ENCODE measurements around the gene ZNF185. TPM values are rescaled to one million over a fixed set of nuclear protein-coding genes. Genes with fewer than 3 reads are reported as not detected.

Gene ZNF185
- total and polyA plus RNA-seq, 9 of the 15 experiments (the other 6 are each of a cell fraction or from before 2014, with no cell fraction given): 0.08 to 1.1 (median 0.22) TPM

DNA sequence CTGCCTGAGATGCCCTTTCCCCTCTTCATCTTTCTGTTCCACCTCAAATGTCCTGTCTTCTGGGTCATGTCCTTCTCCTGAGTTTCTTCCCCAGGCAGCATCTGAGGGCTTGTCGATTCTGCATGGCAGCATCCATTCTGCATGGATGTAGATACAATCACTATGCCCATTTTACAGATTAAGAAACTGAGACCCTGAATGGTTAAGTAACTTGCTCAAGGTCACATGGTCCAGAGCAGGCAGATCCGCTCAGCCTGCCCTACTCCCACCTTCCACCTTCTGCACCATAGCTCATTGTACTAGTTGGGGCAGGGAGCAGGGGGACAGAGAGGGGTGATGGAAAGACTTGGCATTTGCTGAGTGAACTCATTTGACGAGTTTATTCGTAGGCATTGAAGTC lies 32.0 kb downstream of the ZNF185 start:
- Histone ChIP-seq H3K4me2 (ENCODE audit: insufficient read depth, low read length) (no peak overlapping the region), H2AFZ (ENCODE audit: low read depth, low read length) (no peak overlapping the region), H3K9ac (ENCODE audit: insufficient read depth in 1 of 2, low read depth in 2 of 2, low read length in 2 of 2) (no peak overlapping the region), H3K9me3 (replicated peaks; ENCODE audit: control insufficient read depth, insufficient read depth, low read depth, low read length) (no peaks in the 10 kb centered on the region), H4K20me1 (replicated peaks; ENCODE audit: control insufficient read depth, insufficient read depth, low read length) (0 out of 2 replicates have a peak, but pooled peaks cover 3% of the 10 kb centered on the region), H3K4me1 (replicated peaks in 1 of 2; ENCODE audit: control insufficient read depth in 2 of 2, insufficient read depth in 2 of 2, low read length in 2 of 2) (no peaks in the 10 kb centered on the region; a peak in 3 of 5 replicates), H3K79me2 (ENCODE audit: control insufficient read depth, insufficient read depth, low read length) (no peaks in the 10 kb centered on the region), H3K27ac (ENCODE audit: extremely low read depth, low read depth, low read length) (no peak overlapping the region), H3K4me3 (no peak overlapping the region), H3K27me3 (ENCODE audit: control insufficient read depth in 2 of 2, insufficient read depth in 2 of 2, low read length in 2 of 2) (peaks cover 2 to 45% of the 10 kb centered on the region in 2 experiments; a peak in 3 of 5 replicates), H3K9me1 (ENCODE audit: control insufficient read depth, insufficient read depth, low read length) (no peaks in the 10 kb centered on the region), H3K36me3 (ENCODE audit: control insufficient read depth, insufficient read depth, low read length) (no peaks in the 10 kb centered on the region)
- CTCF ChIA-PET (ENCODE audit: low intra/inter-chr PET ratio): no interaction called here
- DNase-seq (ENCODE audit: extremely low read depth in 1 of 4, low spot score in 3 of 4): no peak
- POLR2A ChIA-PET: interaction anchor here (0.7 kb wide), 1 partner anchor 1530 kb away, joined by 3 read pairs; no protein-coding TSS in a partner anchor
- in situ Hi-C loops (cut with MboI): no loop called here
- WGBS (ENCODE audit: insufficient coverage, low coverage, missing lambda C conversion rate): 6% methylated on average over 4 of the region's 4 CpGs
- no peak for ATAC-seq
- TF ChIP-seq RBM25 (IDR thresholded peaks at IDR 0.05; ENCODE audit: low read depth, low read length, severe bottlenecking) (peak; percentile 64), ESRRA (IDR thresholded peaks at IDR 0.05; ENCODE audit: borderline replicate concordance, low read depth) (0 out of 2 replicates have a peak, but pooled peaks have one; percentile 16), BCOR (IDR thresholded peaks at IDR 0.05) (peak; percentile 60; the same call in 1 of the 2 replicates), KDM1A (IDR thresholded peaks at IDR 0.05) (0 out of 4 replicates have a peak, but pooled peaks of 1 of the 2 experiments have one; percentile 14), PML (IDR thresholded peaks at IDR 0.05; ENCODE audit: low read length) (no peak)
- no TSS peak for BruUV-seq (replicated peaks)
- intact Hi-C loops (cut with micrococcal nuclease): no loop called here
- FAIRE-seq: no peak

DNA sequence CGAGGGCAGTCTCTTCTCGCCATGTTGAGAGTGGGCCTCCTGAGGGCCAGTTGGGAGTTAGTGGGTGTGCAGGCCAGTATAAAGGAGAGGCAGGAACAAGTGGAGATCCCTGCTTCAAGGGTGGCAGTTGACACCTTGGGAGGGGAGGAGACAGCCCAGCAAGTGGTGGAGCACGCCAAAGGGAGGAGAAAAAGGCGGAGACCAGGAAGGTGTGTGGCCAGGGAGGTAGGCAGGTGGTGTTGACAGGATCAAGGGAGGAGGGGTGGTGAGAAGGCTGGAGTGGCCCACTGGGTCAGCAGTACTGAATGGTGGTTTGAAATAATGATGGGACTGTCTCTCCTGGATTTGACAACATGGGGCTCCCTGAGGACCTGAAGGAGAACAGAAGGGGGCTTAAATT lies 32.6 kb downstream of the ZNF185 start:
- ChIA-PET CTCF (ENCODE audit: low intra/inter-chr PET ratio) (no interaction called here), POLR2A (interaction anchor here (0.5 kb wide), 1 partner anchor 15 kb away, joined by 3 read pairs; no protein-coding TSS in a partner anchor)
- no TSS peak for BruUV-seq (replicated peaks)
- in situ Hi-C loops (cut with MboI) (no loop called here), intact Hi-C loops (cut with micrococcal nuclease) (no loop called here)
- Histone ChIP-seq H4K20me1 (replicated peaks; ENCODE audit: control insufficient read depth, insufficient read depth, low read length) (0 out of 2 replicates have a peak, but pooled peaks cover 3% of the 10 kb centered on the region), H3K9me1 (ENCODE audit: control insufficient read depth, insufficient read depth, low read length) (no peaks in the 10 kb centered on the region), H3K36me3 (ENCODE audit: control insufficient read depth, insufficient read depth, low read length) (no peaks in the 10 kb centered on the region), H3K79me2 (ENCODE audit: control insufficient read depth, insufficient read depth, low read length) (no peaks in the 10 kb centered on the region), H3K27me3 (ENCODE audit: control insufficient read depth in 2 of 2, insufficient read depth in 2 of 2, low read length in 2 of 2) (peaks cover 2 to 43% of the 10 kb centered on the region in 2 experiments; a peak in 3 of 5 replicates), H3K4me3 (no peak overlapping the region), H3K9ac (ENCODE audit: insufficient read depth in 1 of 2, low read depth in 2 of 2, low read length in 2 of 2) (no peak overlapping the region), H3K9me3 (replicated peaks; ENCODE audit: control insufficient read depth, insufficient read depth, low read depth, low read length) (no peaks in the 10 kb centered on the region), H2AFZ (ENCODE audit: low read depth, low read length) (no peak overlapping the region), H3K4me1 (replicated peaks in 1 of 2; ENCODE audit: control insufficient read depth in 2 of 2, insufficient read depth in 2 of 2, low read length in 2 of 2) (no peaks in the 10 kb centered on the region; a peak in 3 of 5 replicates), H3K27ac (ENCODE audit: extremely low read depth, low read depth, low read length) (no peak overlapping the region), H3K4me2 (ENCODE audit: insufficient read depth, low read length) (no peak overlapping the region)
- DNase-seq (ENCODE audit: extremely low read depth in 1 of 4, low spot score in 3 of 4) (no peak), ATAC-seq (no peak), FAIRE-seq (no peak)
- WGBS (ENCODE audit: insufficient coverage, low coverage, missing lambda C conversion rate): 0% methylated on average over 3 of the region's 4 CpGs
- TF ChIP-seq DDX20 (tag; IDR thresholded peaks at IDR 0.05; ENCODE audit: low read depth) (no peak), SETDB1 (IDR thresholded peaks at IDR 0.05; ENCODE audit: low read length) (no peak), BRD9 (IDR thresholded peaks at IDR 0.05; ENCODE audit: low read depth, partially characterized antibody) (no peak), TSC22D4 (tag; IDR thresholded peaks at IDR 0.05) (no peak), XRCC3 (IDR thresholded peaks at IDR 0.05) (no peak), TCFL5 (CRISPR knock-in tag; conservative IDR thresholded peaks at IDR 0.05) (no peak), PRPF4 (IDR thresholded peaks at IDR 0.05; ENCODE audit: insufficient read depth, low read depth, low read length, poor library complexity, severe bottlenecking) (no peak), ARNT (IDR thresholded peaks at IDR 0.05) (no peak), PTRF (tag; IDR thresholded peaks at IDR 0.05) (no peak)
- TF ChIP-seq, protein P1, sequence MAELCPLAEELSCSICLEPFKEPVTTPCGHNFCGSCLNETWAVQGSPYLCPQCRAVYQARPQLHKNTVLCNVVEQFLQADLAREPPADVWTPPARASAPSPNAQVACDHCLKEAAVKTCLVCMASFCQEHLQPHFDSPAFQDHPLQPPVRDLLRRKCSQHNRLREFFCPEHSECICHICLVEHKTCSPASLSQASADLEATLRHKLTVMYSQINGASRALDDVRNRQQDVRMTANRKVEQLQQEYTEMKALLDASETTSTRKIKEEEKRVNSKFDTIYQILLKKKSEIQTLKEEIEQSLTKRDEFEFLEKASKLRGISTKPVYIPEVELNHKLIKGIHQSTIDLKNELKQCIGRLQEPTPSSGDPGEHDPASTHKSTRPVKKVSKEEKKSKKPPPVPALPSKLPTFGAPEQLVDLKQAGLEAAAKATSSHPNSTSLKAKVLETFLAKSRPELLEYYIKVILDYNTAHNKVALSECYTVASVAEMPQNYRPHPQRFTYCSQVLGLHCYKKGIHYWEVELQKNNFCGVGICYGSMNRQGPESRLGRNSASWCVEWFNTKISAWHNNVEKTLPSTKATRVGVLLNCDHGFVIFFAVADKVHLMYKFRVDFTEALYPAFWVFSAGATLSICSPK (IDR thresholded peaks at IDR 0.05; ENCODE audit: borderline replicate concordance): no peak
